HG03469 (cell line): ENCODE data around the gene KEL.

ENCODE experiments used
- ATAC-seq: cut with Tn5 transposase; IDR thresholded peaks from one replicate; pipeline ENCODE4 v1.9.1; 2021; ENCODE audit warnings: mild to moderate bottlenecking, moderate library complexity, moderate number of reproducible peaks; ENCODE audit not compliant: unreplicated experiment

Gene KEL

DNA sequence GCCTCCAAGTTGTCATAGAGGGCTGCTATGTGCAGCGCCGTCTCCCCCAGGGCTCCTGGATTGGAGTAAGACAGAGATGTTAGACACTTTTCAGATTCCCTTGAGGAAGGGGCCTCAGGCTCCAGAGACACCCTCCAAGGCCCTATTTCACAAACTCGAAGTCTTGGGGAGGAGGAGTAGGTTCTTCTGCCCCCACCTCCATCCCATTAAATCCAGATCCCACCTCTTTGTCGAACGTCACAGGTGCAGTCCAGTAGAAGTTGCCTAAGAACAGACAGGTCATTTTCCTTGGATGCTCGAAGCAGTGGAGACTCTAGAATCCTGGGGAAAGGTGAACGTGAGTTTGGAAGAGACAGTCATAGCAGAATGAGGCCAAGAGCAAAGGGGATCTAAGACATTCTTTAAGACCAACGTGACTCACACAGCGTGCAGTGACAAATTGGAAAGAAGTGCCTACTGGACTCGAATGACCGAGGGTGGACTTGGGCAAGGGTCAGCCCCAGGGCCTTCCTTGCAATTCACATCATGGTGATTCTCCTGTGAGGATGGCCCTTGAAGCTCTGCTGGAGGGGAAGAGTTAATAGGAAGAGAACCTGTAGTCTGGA is 31.9 kb downstream of the KEL start:
- no peak for ATAC-seq

GRCh38 chr7:142927949-142928348 is 34.2 kb downstream of the KEL start:
- ATAC-seq = no peak

DNA sequence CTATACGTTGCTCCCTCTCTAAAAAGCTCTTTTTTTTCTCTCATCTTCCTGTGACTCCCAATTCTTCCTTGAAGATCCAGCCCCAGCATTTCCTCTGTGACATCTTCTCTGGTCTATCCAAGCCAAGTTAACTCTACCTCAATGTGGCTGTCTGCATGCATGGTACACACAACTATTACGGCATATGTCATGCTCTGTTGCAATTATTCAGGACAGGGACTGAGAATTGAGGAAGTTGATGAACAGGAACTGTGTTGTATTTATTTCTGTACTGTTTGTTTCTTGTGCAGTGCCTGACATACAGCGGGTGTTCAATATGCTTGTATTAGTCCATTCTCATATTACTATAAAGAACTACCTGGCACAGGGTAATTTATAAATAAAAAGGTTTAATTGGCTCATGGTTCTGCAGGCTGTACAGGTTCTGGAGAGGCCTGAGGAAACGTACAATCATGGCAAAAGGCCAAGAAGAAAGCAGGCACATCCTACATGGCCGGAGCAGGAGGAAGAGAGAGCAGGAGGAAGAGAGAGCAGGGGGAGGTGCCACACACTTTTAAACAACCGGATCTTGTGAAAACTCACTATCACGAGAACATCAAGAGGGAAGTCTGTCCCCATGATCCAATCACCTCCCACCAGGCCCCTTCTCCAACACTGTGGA is 34.9 kb downstream of the KEL start:
- no peak for ATAC-seq

- no peak for ATAC-seq
Observed at GRCh38 chr7:142925413-142925812, 36.8 kb downstream of the KEL start.

DNA sequence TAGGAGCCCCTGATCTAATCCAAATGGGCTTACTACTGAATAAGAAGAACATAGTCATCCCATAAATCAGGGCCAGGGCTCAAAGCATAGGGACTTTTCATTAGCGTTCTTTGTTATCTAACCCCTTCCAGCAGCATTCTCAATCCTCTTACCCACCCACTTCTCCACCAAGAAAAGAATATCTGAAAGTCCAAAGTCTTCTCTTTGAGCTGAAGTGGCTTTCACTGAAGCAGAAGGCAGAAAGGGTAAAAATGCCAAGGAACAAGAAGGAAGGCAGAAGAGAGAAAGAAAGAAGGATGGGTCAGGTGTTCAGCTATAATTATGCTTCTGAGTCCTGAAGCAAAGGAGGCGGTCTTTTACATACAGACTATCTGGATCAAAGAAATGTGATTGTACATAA is 38.8 kb downstream of the KEL start:
- no peak for ATAC-seq

DNA sequence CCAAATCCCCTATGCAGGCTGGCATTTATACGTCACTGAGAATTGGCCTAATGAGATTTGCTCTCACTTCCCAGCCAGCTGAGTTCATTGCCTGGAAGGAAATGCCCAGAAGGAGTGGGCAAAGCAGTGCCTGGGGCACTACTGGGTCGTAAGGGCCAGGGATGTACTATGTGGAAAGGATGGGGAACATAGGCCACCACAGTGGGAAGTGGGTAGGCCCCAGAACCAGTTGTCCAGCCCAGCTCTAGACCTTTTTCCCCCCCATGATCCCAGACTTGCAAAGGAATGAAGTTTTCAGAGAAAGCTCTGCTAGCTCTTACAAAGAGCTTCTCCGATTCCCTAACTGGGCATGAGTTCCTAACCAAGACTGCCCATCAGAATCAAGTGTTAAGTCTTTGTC is 42.5 kb downstream of the KEL start:
- ATAC-seq = no peak

DNA sequence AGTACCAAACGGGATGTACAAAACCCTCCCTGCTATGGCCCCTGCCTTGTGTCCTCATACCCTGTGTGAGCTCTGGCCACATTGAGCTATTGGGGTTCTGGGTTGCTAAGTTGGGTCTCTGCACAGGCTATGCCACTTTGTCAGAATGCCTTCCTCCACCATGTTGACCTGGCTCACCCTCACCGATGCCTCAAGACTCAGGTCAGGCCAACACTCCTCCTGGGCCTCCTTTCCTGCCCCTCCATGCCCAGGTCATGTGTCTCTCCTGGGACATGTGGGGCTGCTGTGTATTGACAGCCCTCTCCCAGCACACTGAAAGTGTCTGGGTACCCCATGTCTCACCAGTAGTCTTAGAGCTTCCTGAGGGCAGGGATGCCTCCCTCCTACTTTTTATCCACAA is 43.3 kb downstream of the KEL start:
- no peak for ATAC-seq

GRCh38 chr7:142917447-142917846 is 44.7 kb downstream of the KEL start:
- no peak for ATAC-seq

DNA sequence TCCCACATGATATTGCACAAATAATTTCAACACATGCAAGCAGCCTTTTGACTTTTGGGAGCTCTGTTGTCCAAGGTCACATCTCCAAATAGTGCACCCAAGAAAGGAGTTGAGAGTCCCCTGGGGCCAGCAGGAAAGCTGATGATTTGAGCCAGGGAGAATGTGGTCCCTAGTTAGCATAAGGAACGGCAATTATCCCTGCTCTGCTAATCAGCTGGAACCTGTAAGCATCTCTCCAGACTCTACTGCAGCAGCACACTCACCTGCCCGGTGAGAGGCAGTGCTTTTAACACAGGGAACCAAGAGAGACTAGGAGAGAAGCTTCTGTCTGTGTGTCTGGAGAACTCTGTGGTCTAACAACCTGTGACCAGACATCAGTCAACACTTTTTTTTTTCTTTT is 45.7 kb downstream of the KEL start:
- no peak for ATAC-seq

DNA sequence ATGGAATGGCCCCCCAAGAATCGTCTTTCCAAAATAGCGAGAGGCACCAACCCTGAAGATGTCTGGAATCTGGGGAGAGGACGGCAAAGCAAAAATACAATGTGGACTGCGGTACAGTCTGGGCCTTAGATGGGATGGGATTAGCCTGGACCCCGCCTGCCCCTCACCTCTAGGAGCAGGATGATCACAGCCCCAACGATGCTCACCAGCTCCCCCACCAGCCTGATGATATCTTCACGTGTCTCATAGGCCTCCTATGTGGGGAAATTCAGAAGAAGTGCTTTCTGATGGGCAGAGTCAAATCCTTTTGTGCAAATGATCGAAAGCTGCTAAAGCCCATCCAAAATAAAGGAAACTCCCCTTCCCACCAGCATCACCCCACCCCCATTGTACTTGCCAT is 46.8 kb downstream of the KEL start:
- ATAC-seq = no peak

DNA sequence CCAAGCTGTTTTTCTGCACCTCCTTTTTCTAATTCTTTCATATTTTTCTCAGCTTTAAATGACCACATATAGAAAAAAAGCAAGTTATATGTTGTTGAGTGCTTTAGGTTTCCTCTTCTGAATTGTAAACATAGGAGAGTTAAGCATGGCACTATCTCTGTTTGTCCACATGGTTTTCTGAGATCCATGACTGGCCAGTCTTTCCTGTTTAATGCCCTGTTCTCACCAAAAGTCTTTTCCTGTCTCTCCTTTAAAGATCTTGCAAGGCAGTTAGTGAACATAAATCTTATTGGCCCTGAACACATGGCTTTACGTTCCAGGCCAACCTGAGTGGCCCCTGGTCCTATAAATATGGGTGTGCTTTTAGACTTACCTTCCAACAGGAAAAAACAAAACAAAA is 48.0 kb downstream of the KEL start:
- ATAC-seq = no peak

- ATAC-seq = no peak
Observed at GRCh38 chr7:142913566-142913965, 48.6 kb downstream of the KEL start.

- no peak for ATAC-seq
Observed at GRCh38 chr7:142913051-142913450, 49.1 kb downstream of the KEL start.

GRCh38 chr7:142910481-142910880 is 51.7 kb downstream of the KEL start:
- no peak for ATAC-seq

DNA sequence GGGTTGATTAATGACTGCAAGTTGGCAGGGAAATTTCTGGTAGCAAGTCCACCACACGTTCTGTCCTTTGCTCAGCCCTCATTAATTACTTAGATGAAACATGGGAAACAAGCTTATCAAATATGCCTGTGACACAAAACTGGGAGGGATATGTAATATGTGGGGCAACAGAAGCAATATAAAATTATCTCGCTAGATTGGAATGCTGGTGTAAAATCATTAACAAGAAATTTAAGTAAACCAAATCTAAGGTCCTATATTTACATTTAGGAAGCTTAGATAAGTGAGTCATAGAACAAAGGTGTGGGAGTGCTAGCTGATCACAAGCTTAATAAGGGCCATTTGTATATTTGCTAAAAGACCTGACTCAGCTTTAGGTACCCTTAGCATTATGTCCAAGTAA is 52.1 kb downstream of the KEL start:
- ATAC-seq = no peak

DNA sequence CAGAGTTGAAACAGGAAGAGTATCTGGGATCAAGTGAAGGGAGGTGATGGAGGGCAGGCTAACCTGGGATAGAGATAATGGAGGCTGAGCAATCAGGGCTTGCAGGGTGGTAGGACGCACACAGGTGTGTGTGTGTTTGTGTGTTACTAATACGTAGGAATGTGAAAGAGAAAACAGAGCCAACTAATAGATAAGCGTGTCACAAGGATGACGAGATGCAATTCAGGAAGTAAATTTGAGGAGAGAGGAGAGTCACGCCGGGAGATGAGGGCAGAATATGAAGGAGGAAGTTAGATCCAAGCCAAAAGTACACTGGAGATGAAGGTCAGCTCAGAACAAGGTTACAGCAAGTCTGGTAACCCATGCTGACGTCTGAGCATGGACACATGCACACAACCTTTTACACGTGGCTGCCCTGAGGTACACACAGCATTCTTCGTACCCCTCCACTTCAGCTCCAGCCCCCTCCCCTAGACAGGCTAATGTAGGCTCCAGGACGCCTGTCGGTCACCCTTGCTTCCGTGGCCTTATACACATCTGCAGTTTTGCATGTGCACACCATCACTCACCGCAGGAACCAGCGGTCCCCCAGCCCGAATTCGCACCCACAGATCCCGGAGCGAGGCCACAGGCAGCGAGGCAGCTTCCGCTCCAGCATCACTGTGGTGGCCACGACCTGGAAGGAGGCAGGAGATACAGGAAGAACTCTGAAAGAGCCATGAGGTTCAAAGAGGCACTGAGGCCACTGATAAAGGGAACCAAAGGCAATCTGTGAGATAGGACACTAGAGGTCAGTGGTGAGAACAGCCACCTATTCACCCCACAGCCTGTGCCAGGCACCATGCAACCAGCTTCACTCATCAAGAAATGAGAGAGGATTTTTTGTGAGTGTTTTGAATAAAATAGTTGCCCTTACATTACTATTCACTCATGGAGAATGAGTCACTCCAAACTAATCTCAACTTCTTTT is 53.0 kb downstream of the KEL start:
- ATAC-seq = no peak

- no peak for ATAC-seq
Observed at GRCh38 chr7:142908290-142908689, 53.9 kb downstream of the KEL start.

DNA sequence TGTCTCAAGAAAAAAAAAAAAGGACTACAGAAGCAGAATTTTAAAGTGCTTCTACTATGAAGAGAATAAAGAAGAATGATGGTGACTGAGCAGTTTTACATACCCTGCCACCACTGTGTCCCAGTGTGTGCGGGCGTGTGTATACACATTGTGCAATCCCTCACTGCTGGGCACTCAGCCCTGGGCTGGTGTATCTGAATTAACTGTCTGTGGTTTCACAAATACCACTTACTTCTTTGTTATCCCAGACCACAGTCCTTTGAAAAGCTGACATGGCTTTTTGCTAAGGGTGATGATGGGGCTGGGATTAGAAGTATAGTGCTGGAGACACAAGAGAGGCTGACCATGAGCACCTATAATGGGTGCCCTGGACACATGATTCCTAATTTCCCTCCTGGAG is 55.5 kb downstream of the KEL start:
- no peak for ATAC-seq

DNA sequence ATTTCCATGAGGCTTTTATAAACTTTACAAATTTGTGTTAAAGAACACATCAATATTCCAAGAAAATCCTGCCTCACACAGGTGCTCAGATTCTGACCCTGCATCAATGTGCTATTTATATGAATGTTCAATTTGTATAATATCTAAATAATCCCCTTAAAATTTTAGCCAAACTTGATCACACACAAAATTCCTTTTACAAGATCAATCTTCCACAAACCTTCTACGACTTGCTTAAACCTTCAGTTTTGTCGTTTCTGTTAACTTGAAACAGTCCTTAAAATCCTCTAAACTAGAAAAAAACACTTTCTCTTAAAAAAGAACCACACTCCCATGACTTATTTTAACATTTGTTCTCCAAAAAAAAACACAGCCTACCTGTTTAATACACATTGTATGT is 56.4 kb downstream of the KEL start:
- ATAC-seq = no peak

DNA sequence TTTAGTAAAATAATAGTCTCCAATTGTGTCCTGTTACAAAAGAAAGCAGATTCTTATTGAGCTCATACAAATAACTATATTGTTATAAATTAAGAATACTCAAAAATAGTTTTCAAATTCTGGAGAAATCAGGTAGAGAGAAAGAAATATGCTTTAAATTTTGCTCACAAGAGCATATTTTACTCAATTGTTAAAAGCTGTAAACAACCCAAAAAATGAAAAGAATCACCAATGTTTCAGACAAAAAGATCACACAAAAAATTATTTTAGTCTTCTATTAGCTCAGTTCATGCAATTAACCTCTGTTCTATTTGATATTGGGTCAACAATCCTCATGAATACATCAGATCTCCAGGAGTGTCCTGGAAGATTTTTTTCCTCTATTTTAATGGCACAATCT is 58.0 kb downstream of the KEL start:
- no peak for ATAC-seq

- no peak for ATAC-seq
Observed at GRCh38 chr7:142901426-142902259, 60.5 kb downstream of the KEL start.
